GM12878 (cell line): ENCODE data around the gene HDDC3. TPM values are rescaled to one million over a fixed set of nuclear protein-coding genes. Genes with fewer than 3 reads are reported as not detected.

Experiments
- ATAC-seq: fragments of 200-7000 bp; cut with Tn5 transposase; 3 replicates; pipeline ENCODE4 v1.9.1; 2020; ENCODE audit warnings: mild to moderate bottlenecking, moderate library complexity
- BruUV-seq: library from RNA; stranded (reverse); fragments of 400-500 nt; replicated peaks from 2 replicates; lab custom pipeline; 2021; lab: Mats Ljungman, UMichigan
- CTCF ChIA-PET: fragments of 300-600 bp; sonication (Branson Sonifier 250); formaldehyde crosslinking; extraction: SDS; loops from one replicate; lab custom pipeline; 2021; ENCODE audit warnings: inconsistent platforms; lab: Yijun Ruan, JAX
- POLR2A ChIA-PET: fragments of 350-600 bp; formaldehyde crosslinking; extraction: SDS; loops from one replicate; lab custom pipeline; 2021; ENCODE audit warnings: inconsistent platforms; lab: Charles Lee
- RAD21 ChIA-PET: fragments of 300-600 bp; sonication (Branson Sonifier 250); formaldehyde crosslinking; loops from one replicate; lab custom pipeline; 2023; ENCODE audit warnings: antibody characterized with exemption; ENCODE audit not compliant: unreplicated experiment; lab: Charles Lee
- SMC1A ChIA-PET: fragments of 300-600 bp; sonication (Branson Sonifier 250); formaldehyde crosslinking; loops from one replicate; lab custom pipeline; 2023; ENCODE audit not compliant: unreplicated experiment, uncharacterized antibody; lab: Charles Lee
- DNase-seq: peaks from one replicate; pipeline ENCODE4 v3.0.0-alpha.2; 2011; ENCODE audit warnings: low read depth, low spot score
- FAIRE-seq: peaks from 3 replicates; lab custom pipeline; 2011; peaks lifted over from hg19 to GRCh38; lab: Jason Lieb, UNC
- H2AFZ ChIP-seq: 2 replicates; pipeline ENCODE4 v1.6.0; 2011; ENCODE audit warnings: low read depth, low read length, control low read depth; ENCODE audit not compliant: control insufficient read depth
- H3K27ac ChIP-seq: 2 replicates; pipeline ENCODE4 v1.5.1; 2011; ENCODE audit warnings: control low read depth; ENCODE audit not compliant: control insufficient read depth, insufficient read depth
- H3K27me3 ChIP-seq, 2 experiments: replicated peaks in 1 of 2; 2 replicates each; pipeline versions ENCODE4 v1.6.0 to v1.6.1; 2011; ENCODE audit warnings: low read length in 1 of 2; ENCODE audit not compliant: control insufficient read depth in 2 of 2, insufficient read depth in 2 of 2
- H3K36me3 ChIP-seq, 2 experiments: 2 replicates each; pipeline ENCODE4 v1.5.1; 2011; ENCODE audit warnings: low read length in 1 of 2; ENCODE audit not compliant: control insufficient read depth in 2 of 2, insufficient read depth in 2 of 2
- H3K4me1 ChIP-seq: 2 replicates; pipeline ENCODE4 v1.6.1; 2011; ENCODE audit warnings: mild to moderate bottlenecking, low read length, moderate library complexity, mixed read lengths; ENCODE audit not compliant: control insufficient read depth, insufficient read depth
- H3K4me2 ChIP-seq: 2 replicates; pipeline ENCODE4 v1.6.0; 2011; ENCODE audit warnings: control low read depth; ENCODE audit not compliant: control insufficient read depth, insufficient read depth
- H3K4me3 ChIP-seq: fragments of 200-600 bp; sonication (generic); 2 replicates; pipeline ENCODE4 v1.5.1; 2016
- H3K79me2 ChIP-seq: 2 replicates; pipeline ENCODE4 v1.6.0; 2011; ENCODE audit warnings: low read length; ENCODE audit not compliant: control insufficient read depth, insufficient read depth
- H3K9ac ChIP-seq: 2 replicates; pipeline ENCODE4 v1.8.0; 2011; ENCODE audit warnings: low read length, control low read depth, mixed read lengths; ENCODE audit not compliant: control insufficient read depth, insufficient read depth
- H3K9me3 ChIP-seq: replicated peaks from 3 replicates; pipeline ENCODE4 v1.5.1; 2011; ENCODE audit warnings: mild to moderate bottlenecking, low read length; ENCODE audit not compliant: control insufficient read depth, insufficient read depth
- H4K20me1 ChIP-seq: 2 replicates; pipeline ENCODE4 v1.6.0; 2011; ENCODE audit not compliant: control insufficient read depth, insufficient read depth
- BHLHE40 ChIP-seq, 2 experiments: fragments of 450-650 bp in 1 of 2; IDR thresholded peaks; 2 replicates each; pipeline ENCODE4 v1.6.1; 2011 to 2017; ENCODE audit warnings: low read depth in 2 of 2, borderline replicate concordance in 1 of 2, improper control_type of control experiment in 1 of 2, low read length in 1 of 2, mild to moderate bottlenecking in 1 of 2
- CBX3 ChIP-seq: fragments of 200-600 bp; sonication (generic); IDR thresholded peaks from 2 replicates; pipeline ENCODE4 v1.6.1; 2016; ENCODE audit warnings: low read depth, borderline replicate concordance
- CEBPB ChIP-seq, 2 experiments: fragments of 150-350 bp in 1 of 2; IDR thresholded peaks; 2 replicates each; pipeline ENCODE4 v1.6.1; 2012 to 2014; ENCODE audit warnings: low read depth in 2 of 2, low read length in 2 of 2, borderline replicate concordance in 1 of 2, inconsistent platforms in 1 of 2
- CREB1 ChIP-seq: IDR thresholded peaks from 2 replicates; pipeline ENCODE4 v1.6.1; 2012; ENCODE audit warnings: low read depth, mild to moderate bottlenecking, inconsistent platforms
- IKZF2 ChIP-seq, 2 experiments: fragments of 450-650 bp; IDR thresholded peaks; 2 replicates each; pipeline ENCODE4 v1.6.1; 2017; ENCODE audit warnings: mild to moderate bottlenecking in 2 of 2, moderate library complexity in 2 of 2
- MEF2A ChIP-seq: IDR thresholded peaks from 2 replicates; pipeline ENCODE4 v1.6.1; 2011; ENCODE audit warnings: low read depth, mild to moderate bottlenecking, low read length, moderate library complexity; ENCODE audit not compliant: insufficient read depth
- POLR2A ChIP-seq: IDR thresholded peaks from 2 replicates; pipeline ENCODE4 v1.6.1; 2011; ENCODE audit warnings: low read depth, mild to moderate bottlenecking, low read length
- POLR2AphosphoS2 ChIP-seq: IDR thresholded peaks from 2 replicates; pipeline ENCODE4 v1.6.1; 2011; ENCODE audit warnings: low read depth, mild to moderate bottlenecking, low read length, improper control_type of control experiment, moderate library complexity
- RB1 ChIP-seq: fragments of 450-650 bp; formaldehyde crosslinking; IDR thresholded peaks from 2 replicates; pipeline ENCODE4 v1.6.1; 2017; ENCODE audit warnings: mild to moderate bottlenecking, borderline replicate concordance
- SRF ChIP-seq, 2 experiments: IDR thresholded peaks; 2 replicates each; pipeline ENCODE4 v1.6.1; 2011; ENCODE audit warnings: low read depth in 2 of 2, low read length in 2 of 2, mild to moderate bottlenecking in 1 of 2, moderate library complexity in 1 of 2
- WRNIP1 ChIP-seq: IDR thresholded peaks from 2 replicates; pipeline ENCODE4 v1.6.1; 2011; ENCODE audit warnings: low read depth, low read length, improper control_type of control experiment, borderline replicate concordance
- ZNF274 ChIP-seq: IDR thresholded peaks from one replicate; pipeline ENCODE4 v1.8.0; 2011; ENCODE audit not compliant: insufficient read length, insufficient read depth
- ZSCAN29 ChIP-seq: fragments of 450-650 bp; IDR thresholded peaks from 2 replicates; pipeline ENCODE4 v1.6.1; 2017; ENCODE audit warnings: mild to moderate bottlenecking, moderate library complexity
- WGBS: methylation state at CpG from one replicate; pipeline ENCODE4 v1.1.6; 2016; ENCODE audit warnings: low lambda C conversion rate; ENCODE audit not compliant: insufficient replicate concordance, insufficient coverage; ENCODE audit errors: missing lambda C conversion rate; 5-methylcytosine and 5-hydroxymethylcytosine counted together
- in situ Hi-C: fragments of 300-500 bp; cut with MboI; formaldehyde crosslinking; loops from 9 replicates; pipeline ENCODE4 v1.14.3; 2018; ENCODE audit warnings: mixed read lengths
- intact Hi-C: fragments of 100-400 bp; cut with micrococcal nuclease; formaldehyde crosslinking; loops from one replicate; pipeline ENCODE4 v1.14.2; 2022; ENCODE audit not compliant: unreplicated experiment
- polyA plus RNA-seq, 11 experiments: library from polyadenylated mRNA; depleted of rRNA in 4 of 11; unstranded in 6 of 11; stranded (reverse) in 5 of 11; fragments of >200 nt; fragmentation: Nextera tagmentation in 4 of 11; fragmentation: Illumina TruSeq in 1 of 11; extraction: Ambion mirVana in 4 of 11; extraction: Trizol in 1 of 11; gene quantifications; 1 replicate in 1 of 11; 2 replicates in 10 of 11; pipeline versions ENCODE4 v1.2.1 to v1.2.3, GENCODE V29; 2011 to 2016; ENCODE audit warnings: inconsistent platforms in 2 of 11, missing spikeins in 2 of 11, low read depth in 1 of 11
- total RNA-seq, 4 experiments: library from RNA; depleted of rRNA in 3 of 4; stranded (reverse); fragments of >200 nt in 3 of 4; fragmentation: Illumina TruSeq in 1 of 4; extraction: Trizol in 1 of 4; gene quantifications; 2 replicates each; pipeline versions ENCODE4 v1.2.1 to v1.2.3, GENCODE V29; 2013 to 2021
- TF ChIP-seq, protein P1 (sequence below), 3 experiments: IDR thresholded peaks in 2 of 3; conservative IDR thresholded peaks in 1 of 3; 2 replicates each; pipeline ENCODE4 v1.5.1; 2011; ENCODE audit warnings: low read depth in 3 of 3, low read length in 3 of 3, mild to moderate bottlenecking in 3 of 3, control low read depth in 2 of 3, moderate library complexity in 2 of 3, inconsistent platforms in 1 of 3, mixed read lengths in 1 of 3; ENCODE audit not compliant: control insufficient read depth in 2 of 3, insufficient read depth in 1 of 3; ENCODE audit errors: extremely low read depth in 1 of 3
- TF ChIP-seq, protein P2 (sequence below): IDR thresholded peaks from 2 replicates; pipeline ENCODE4 v1.6.1; 2011; ENCODE audit warnings: borderline replicate concordance, low read depth, mild to moderate bottlenecking, moderate library complexity, mixed read lengths, low read length; ENCODE audit not compliant: insufficient read depth; ENCODE audit errors: extremely low read length
- TF ChIP-seq, protein P3 (sequence below): fragments of 450-650 bp; IDR thresholded peaks from 2 replicates; pipeline ENCODE4 v1.6.1; 2016; ENCODE audit warnings: mild to moderate bottlenecking, moderate library complexity, borderline replicate concordance

HDDC3 gene
- total and polyA plus RNA-seq, 10 of the 15 experiments (the other 5 are each of a cell fraction or from before 2014, with no cell fraction given): 5.6 to 39.5 (median 23.0) TPM

DNA sequence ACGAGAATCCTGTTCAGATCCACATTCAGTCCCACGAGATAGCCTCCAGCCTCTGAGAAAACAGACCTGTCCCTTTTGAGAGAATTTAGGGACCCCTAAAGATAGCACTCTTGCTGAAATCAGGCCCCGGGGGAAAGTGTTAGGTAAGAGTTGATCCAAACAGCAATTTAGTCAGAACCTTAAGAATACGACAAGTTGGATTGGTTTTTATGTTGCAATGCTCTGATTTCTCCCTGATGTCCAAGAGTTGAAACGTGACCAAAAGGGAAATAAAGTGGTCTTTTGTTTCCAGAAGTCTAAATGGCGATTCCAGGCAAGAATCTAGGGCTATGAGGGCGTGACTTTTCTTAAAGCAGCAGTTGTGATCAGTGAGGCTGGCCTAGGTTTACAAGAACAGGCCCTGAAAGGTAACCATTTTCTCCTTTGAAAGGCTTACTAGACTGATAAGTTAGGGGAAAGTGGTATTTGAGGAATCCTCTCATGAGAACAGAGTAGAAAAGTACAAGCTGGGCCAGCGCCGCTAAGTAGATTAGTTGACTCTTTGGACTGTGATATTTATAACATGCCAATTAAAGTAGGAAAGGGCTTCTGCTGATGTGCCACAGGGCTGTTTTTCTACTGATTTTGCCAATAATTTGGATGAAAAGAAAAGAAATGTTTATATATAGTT is 24.4 kb downstream of the HDDC3 start:
- Histone ChIP-seq H3K36me3 (peaks cover 18 to 52% of the 10 kb centered on the region in 2 experiments), H3K4me3 (no peak overlapping the region), H3K9me3 (no peaks in the 10 kb centered on the region), H3K4me1 (peaks cover 4% of the 10 kb centered on the region), H3K79me2 (peaks cover 15% of the 10 kb centered on the region), H4K20me1 (no peaks in the 10 kb centered on the region; the same call in 1 of the 2 replicates), H2AFZ (no peak overlapping the region), H3K27me3 (no peaks in the 10 kb centered on the region), H3K9ac (no peak overlapping the region), H3K4me2 (no peak overlapping the region), H3K27ac (no peak overlapping the region)
- no peak for DNase-seq
- CTCF ChIA-PET: interaction anchor here (2.1 to 15.1 kb wide), 2 partner anchors 21 to 25 kb away, joined by 8 to 480 read pairs; partner anchors contain the start of genes HDDC3 and UNC45A
- WGBS: 93% methylated on average over 9 of the region's 9 CpGs
- intact Hi-C loops (no loop called here), in situ Hi-C loops (no loop called here)
- peak; percentile 49 for FAIRE-seq
- POLR2A ChIA-PET: interaction anchor here (0.6 kb wide), 1 partner anchor 375 kb away, joined by 7 read pairs; no protein-coding TSS in a partner anchor
- SMC1A ChIA-PET: no interaction called here
- BruUV-seq: no TSS peak
- ATAC-seq: no peak
- RAD21 ChIA-PET: interaction anchor here (9.2 kb wide), 1 partner anchor 24 kb away, joined by 193 read pairs; the partner anchor contains the start of genes HDDC3 and UNC45A
- TF ChIP-seq WRNIP1 (no peak), CBX3 (no peak), ZSCAN29 (no peak), POLR2AphosphoS2 (no peak), POLR2A (no peak), IKZF2 (IDR thresholded peaks at IDR 0.05) (no peak), SRF (IDR thresholded peaks at IDR 0.05; ENCODE audit: low read depth in 2 of 2, low read length in 2 of 2) (no peak), BHLHE40 (IDR thresholded peaks at IDR 0.05; ENCODE audit: borderline replicate concordance in 1 of 2, low read depth in 2 of 2, low read length in 1 of 2) (no peak), RB1 (no peak), ZNF274 (no peak), CEBPB (IDR thresholded peaks at IDR 0.05; ENCODE audit: borderline replicate concordance in 1 of 2, low read depth in 2 of 2, low read length in 2 of 2) (no peak), CREB1 (no peak), MEF2A (no peak)
- TF ChIP-seq, protein P1, sequence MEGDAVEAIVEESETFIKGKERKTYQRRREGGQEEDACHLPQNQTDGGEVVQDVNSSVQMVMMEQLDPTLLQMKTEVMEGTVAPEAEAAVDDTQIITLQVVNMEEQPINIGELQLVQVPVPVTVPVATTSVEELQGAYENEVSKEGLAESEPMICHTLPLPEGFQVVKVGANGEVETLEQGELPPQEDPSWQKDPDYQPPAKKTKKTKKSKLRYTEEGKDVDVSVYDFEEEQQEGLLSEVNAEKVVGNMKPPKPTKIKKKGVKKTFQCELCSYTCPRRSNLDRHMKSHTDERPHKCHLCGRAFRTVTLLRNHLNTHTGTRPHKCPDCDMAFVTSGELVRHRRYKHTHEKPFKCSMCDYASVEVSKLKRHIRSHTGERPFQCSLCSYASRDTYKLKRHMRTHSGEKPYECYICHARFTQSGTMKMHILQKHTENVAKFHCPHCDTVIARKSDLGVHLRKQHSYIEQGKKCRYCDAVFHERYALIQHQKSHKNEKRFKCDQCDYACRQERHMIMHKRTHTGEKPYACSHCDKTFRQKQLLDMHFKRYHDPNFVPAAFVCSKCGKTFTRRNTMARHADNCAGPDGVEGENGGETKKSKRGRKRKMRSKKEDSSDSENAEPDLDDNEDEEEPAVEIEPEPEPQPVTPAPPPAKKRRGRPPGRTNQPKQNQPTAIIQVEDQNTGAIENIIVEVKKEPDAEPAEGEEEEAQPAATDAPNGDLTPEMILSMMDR (IDR thresholded peaks at IDR 0.05 in 2 of 3, conservative IDR thresholded peaks at IDR 0.05 in 1 of 3; ENCODE audit: control insufficient read depth in 2 of 3, extremely low read depth in 1 of 3, insufficient read depth in 1 of 3, low read depth in 3 of 3, low read length in 3 of 3): no peak
- TF ChIP-seq, protein P2, sequence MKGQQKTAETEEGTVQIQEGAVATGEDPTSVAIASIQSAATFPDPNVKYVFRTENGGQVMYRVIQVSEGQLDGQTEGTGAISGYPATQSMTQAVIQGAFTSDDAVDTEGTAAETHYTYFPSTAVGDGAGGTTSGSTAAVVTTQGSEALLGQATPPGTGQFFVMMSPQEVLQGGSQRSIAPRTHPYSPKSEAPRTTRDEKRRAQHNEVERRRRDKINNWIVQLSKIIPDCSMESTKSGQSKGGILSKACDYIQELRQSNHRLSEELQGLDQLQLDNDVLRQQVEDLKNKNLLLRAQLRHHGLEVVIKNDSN: no peak
- TF ChIP-seq, protein P3, sequence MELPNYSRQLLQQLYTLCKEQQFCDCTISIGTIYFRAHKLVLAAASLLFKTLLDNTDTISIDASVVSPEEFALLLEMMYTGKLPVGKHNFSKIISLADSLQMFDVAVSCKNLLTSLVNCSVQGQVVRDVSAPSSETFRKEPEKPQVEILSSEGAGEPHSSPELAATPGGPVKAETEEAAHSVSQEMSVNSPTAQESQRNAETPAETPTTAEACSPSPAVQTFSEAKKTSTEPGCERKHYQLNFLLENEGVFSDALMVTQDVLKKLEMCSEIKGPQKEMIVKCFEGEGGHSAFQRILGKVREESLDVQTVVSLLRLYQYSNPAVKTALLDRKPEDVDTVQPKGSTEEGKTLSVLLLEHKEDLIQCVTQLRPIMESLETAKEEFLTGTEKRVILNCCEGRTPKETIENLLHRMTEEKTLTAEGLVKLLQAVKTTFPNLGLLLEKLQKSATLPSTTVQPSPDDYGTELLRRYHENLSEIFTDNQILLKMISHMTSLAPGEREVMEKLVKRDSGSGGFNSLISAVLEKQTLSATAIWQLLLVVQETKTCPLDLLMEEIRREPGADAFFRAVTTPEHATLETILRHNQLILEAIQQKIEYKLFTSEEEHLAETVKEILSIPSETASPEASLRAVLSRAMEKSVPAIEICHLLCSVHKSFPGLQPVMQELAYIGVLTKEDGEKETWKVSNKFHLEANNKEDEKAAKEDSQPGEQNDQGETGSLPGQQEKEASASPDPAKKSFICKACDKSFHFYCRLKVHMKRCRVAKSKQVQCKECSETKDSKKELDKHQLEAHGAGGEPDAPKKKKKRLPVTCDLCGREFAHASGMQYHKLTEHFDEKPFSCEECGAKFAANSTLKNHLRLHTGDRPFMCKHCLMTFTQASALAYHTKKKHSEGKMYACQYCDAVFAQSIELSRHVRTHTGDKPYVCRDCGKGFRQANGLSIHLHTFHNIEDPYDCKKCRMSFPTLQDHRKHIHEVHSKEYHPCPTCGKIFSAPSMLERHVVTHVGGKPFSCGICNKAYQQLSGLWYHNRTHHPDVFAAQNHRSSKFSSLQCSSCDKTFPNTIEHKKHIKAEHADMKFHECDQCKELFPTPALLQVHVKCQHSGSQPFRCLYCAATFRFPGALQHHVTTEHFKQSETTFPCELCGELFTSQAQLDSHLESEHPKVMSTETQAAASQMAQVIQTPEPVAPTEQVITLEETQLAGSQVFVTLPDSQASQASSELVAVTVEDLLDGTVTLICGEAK: no peak
